AG09319 (cell line): ENCODE data around the gene PDPK1.

Experiments used
- DNase-seq: peaks from one replicate; pipeline ENCODE4 v3.0.0-alpha.2; 2010; ENCODE audit warnings: low read depth; ENCODE audit errors: extremely low read depth
- CTCF ChIP-seq: IDR thresholded peaks from 2 replicates; pipeline ENCODE4 v1.5.1; 2011; ENCODE audit warnings: low read depth, mild to moderate bottlenecking, inconsistent platforms, low read length, moderate library complexity

Gene PDPK1

GRCh38 chr16:2514333-2515179 lies 23.3 kb upstream of the PDPK1 start:
- no peak for DNase-seq
- TF ChIP-seq CTCF = no peak

GRCh38 chr16:2515180-2515851 lies 22.5 kb upstream of the PDPK1 start:
- no peak for TF ChIP-seq CTCF
- DNase-seq = no peak

- TF ChIP-seq CTCF = no peak
- no peak for DNase-seq
Observed at GRCh38 chr16:2516391-2517240, 21.2 kb upstream of the PDPK1 start.

- no peak for TF ChIP-seq CTCF
- DNase-seq = no peak
Observed at GRCh38 chr16:2517954-2518605, 19.7 kb upstream of the PDPK1 start.

- DNase-seq = no peak
- TF ChIP-seq CTCF = no peak
Observed at GRCh38 chr16:2518823-2519710, 18.8 kb upstream of the PDPK1 start.

GRCh38 chr16:2519711-2520080 lies 18.1 kb upstream of the PDPK1 start:
- no peak for DNase-seq
- no peak for TF ChIP-seq CTCF
